Measurements from ENCODE around the gene ACER3. TPM values are rescaled to one million over a fixed set of nuclear protein-coding genes. Genes with fewer than 3 reads are reported as not detected.

ACER3 gene
- total RNA-seq, 3 donors from 2014 or later, result 32.3 to 45.7 (median 39.2) TPM

DNA sequence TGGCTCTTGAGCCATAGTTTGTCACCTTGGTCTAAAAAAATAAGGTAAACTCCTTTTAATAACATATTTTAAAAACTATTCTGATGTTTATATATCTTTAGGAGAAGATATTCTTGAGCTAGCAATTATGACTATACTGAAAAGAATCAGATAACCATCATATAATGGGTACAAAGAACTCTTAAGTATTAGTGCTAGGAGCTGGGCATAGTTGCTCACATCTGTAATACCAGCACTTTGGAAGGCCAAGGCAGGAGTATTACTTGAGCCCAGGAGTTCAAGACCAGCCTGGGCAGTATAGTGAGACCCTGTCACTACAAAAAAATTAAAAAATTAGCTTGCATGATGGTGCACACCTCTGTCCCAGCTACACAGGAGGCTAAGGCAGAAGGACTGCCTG lies 119.5 kb downstream of the ACER3 start:
- no peaks in the 10 kb centered on the region for H3K36me3 ChIP-seq (ENCODE audit: low read depth)
- intact Hi-C loops (cut with DNase I, micrococcal nuclease), result no loop called here
- H3K4me3 ChIP-seq, result no peak overlapping the region
- DNase-seq, result no peak
- TF ChIP-seq, protein P1, sequence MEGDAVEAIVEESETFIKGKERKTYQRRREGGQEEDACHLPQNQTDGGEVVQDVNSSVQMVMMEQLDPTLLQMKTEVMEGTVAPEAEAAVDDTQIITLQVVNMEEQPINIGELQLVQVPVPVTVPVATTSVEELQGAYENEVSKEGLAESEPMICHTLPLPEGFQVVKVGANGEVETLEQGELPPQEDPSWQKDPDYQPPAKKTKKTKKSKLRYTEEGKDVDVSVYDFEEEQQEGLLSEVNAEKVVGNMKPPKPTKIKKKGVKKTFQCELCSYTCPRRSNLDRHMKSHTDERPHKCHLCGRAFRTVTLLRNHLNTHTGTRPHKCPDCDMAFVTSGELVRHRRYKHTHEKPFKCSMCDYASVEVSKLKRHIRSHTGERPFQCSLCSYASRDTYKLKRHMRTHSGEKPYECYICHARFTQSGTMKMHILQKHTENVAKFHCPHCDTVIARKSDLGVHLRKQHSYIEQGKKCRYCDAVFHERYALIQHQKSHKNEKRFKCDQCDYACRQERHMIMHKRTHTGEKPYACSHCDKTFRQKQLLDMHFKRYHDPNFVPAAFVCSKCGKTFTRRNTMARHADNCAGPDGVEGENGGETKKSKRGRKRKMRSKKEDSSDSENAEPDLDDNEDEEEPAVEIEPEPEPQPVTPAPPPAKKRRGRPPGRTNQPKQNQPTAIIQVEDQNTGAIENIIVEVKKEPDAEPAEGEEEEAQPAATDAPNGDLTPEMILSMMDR (IDR thresholded peaks at IDR 0.05), result no peak
- H3K9me3 ChIP-seq, result no peaks in the 10 kb centered on the region
- H3K4me1 ChIP-seq (ENCODE audit: low read depth), result peaks cover 6% of the 10 kb centered on the region
- no peak for ATAC-seq

- intact Hi-C loops (cut with DNase I, micrococcal nuclease), result no loop called here
Observed at GRCh38 chr11:76984743-76985142, 124.0 kb downstream of the ACER3 start.

DNA sequence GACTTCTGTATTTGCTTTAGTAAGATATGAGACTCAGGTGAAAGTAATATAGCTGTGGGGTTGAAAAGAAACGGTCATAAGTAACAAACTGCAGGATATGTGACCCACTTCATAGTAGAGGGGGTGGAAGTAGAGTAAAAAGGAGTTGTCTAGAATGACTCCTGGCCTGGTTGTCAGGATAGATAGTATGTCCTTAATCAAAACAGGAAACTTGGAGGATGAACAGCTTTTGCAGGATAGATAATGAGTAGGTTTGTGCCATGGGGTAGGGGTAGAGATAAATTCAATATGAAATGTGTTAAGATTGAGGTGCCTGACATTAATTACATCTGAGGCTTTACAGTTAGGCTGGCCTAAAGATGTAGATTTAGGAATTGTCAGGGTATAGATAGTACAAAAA lies 126.5 kb downstream of the ACER3 start:
- no peak for DNase-seq
- no peaks in the 10 kb centered on the region for H3K36me3 ChIP-seq (ENCODE audit: low read depth)
- no peak for ATAC-seq
- no peak overlapping the region for H3K4me3 ChIP-seq
- intact Hi-C loops (cut with DNase I, micrococcal nuclease), result no loop called here
- TF ChIP-seq, protein P1 (IDR thresholded peaks at IDR 0.05), result no peak
- peaks cover 16% of the 10 kb centered on the region for H3K4me1 ChIP-seq (ENCODE audit: low read depth)
- no peaks in the 10 kb centered on the region for H3K9me3 ChIP-seq

More at GRCh38 chr11:76984743-76985142, 124.0 kb downstream of the ACER3 start:
- TF ChIP-seq, protein P1 (IDR thresholded peaks at IDR 0.05), result no peak
- DNase-seq, result peak in 1 of 3 donors; percentile 42
- Histone ChIP-seq H3K9me3 (no peaks in the 10 kb centered on the region), H3K36me3 (ENCODE audit: low read depth) (no peaks in the 10 kb centered on the region), H3K4me1 (ENCODE audit: low read depth) (peaks cover 6% of the 10 kb centered on the region), H3K4me3 (no peak overlapping the region)
- ATAC-seq, result peak; percentile 78

DNA sequence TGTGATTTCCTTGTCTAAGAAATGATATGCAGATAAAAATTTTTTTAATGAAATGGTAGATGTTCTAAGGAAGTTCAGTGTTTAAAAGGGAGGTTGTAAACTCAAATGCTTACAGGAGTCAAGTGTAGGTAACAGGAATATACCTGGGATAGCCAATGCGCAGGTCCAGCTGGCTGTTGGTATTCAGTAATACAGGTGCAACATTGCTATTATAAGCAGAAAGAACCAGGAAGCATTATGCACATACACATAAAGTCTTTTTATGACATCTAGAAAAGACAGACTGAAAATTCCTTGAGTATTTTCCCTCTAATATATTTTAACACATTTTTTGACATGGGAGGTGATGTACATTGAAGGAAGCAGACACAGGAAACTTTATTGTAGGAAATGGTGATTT lies 129.9 kb downstream of the ACER3 start:
- no peak for DNase-seq
- H3K4me3 ChIP-seq, result no peak overlapping the region
- intact Hi-C loops (cut with DNase I, micrococcal nuclease), result no loop called here
- no peaks in the 10 kb centered on the region for H3K9me3 ChIP-seq
- peak; percentile 85 for ATAC-seq
- TF ChIP-seq, protein P1 (IDR thresholded peaks at IDR 0.05), result no peak
- no peaks in the 10 kb centered on the region for H3K36me3 ChIP-seq (ENCODE audit: low read depth)
- H3K4me1 ChIP-seq (ENCODE audit: low read depth), result peaks cover 16% of the 10 kb centered on the region

DNA sequence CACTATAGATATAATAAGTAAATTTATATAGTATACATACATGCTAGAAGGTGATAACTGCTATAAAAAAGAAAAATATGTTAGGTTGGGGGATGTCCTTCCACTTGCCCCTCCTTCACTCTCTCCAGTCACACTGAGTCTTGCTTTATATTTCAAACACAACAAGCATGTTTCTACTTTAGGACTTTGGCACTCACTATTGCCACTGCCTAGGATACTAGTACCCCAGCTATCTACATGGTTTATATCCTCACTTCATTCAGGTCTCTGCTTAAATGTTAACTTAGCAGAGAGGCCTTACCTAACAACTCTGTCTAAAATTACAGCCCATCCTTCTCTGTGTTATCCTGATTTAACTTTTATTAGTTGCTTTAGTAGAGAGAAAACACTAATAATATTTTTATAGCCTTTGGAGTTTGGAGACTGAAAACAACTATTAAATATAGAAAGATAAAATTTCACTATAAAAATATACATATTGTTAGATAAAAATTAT lies 134.4 kb downstream of the ACER3 start:
- no peak for ATAC-seq
- no peaks in the 10 kb centered on the region for H3K36me3 ChIP-seq (ENCODE audit: low read depth)

More for the DNA sequence above, 134.4 kb downstream of the ACER3 start:
- Histone ChIP-seq H3K4me3 (no peak overlapping the region), H3K9me3 (no peaks in the 10 kb centered on the region), H3K4me1 (ENCODE audit: low read depth) (peaks cover 14% of the 10 kb centered on the region)
- TF ChIP-seq, protein P1 (IDR thresholded peaks at IDR 0.05), result no peak
- intact Hi-C loops (cut with DNase I, micrococcal nuclease), result no loop called here
- DNase-seq, result no peak
